Vagina (tissue), 2 donors: ENCODE measurements around the gene TAOK3.

Experiments used
- POLR2A ChIP-seq, 2 donors: fragments of 450-650 bp; IDR thresholded peaks; one replicate each; pipeline ENCODE4 v1.6.1; 2017; ENCODE audit warnings: antibody characterized with exemption in 2 of 2, mild to moderate bottlenecking in 2 of 2, moderate library complexity in 2 of 2
- POLR2AphosphoS5 ChIP-seq, 2 donors: sonication (generic); formaldehyde crosslinking; IDR thresholded peaks; one replicate each; pipeline ENCODE4 v1.9.0; 2017; ENCODE audit warnings: antibody characterized with exemption in 2 of 2, mild to moderate bottlenecking in 2 of 2, low read depth in 1 of 2; ENCODE audit not compliant: insufficient read depth in 1 of 2
- TF ChIP-seq, protein P1 (sequence below), 3 experiments: fragments of 450-650 bp in 2 of 3; fragments of 200-600 bp in 1 of 3; sonication (generic) in 1 of 3; IDR thresholded peaks; one replicate each; pipeline ENCODE4 v1.5.1; 2017 to 2019; ENCODE audit warnings: antibody characterized with exemption in 3 of 3, mild to moderate bottlenecking in 2 of 3, moderate library complexity in 2 of 3

DNA sequence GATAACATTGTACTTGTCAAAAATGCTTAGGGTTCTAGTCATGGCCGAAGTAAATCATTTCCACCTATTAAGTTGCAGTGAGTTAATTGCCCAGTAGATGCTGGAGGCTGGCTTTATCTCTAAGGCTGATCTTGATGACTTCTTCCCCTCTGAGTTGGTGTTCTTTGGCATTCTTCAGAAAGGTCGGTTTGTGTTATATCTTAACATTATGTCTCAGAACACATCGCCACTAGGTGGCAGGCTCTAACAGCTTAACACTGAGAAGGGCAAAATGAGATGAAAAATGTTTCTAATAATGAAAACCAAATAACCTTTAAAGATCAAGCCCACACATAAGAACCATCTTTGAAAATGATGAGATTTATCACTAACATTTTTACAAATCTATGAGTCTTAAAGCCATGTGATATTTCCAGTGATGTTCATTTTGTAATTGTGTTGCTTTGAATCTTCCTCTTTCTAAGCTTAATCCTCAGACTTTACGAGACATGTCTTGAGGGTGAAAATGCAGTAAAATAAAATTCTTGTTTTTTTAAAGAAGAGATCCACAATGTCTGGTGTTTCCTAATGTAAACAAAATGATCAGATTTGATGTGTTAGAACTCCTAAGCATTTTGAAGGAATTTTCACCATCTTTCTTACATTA lies 32.3 kb upstream of the TAOK3 start:
- TF ChIP-seq, protein P1, sequence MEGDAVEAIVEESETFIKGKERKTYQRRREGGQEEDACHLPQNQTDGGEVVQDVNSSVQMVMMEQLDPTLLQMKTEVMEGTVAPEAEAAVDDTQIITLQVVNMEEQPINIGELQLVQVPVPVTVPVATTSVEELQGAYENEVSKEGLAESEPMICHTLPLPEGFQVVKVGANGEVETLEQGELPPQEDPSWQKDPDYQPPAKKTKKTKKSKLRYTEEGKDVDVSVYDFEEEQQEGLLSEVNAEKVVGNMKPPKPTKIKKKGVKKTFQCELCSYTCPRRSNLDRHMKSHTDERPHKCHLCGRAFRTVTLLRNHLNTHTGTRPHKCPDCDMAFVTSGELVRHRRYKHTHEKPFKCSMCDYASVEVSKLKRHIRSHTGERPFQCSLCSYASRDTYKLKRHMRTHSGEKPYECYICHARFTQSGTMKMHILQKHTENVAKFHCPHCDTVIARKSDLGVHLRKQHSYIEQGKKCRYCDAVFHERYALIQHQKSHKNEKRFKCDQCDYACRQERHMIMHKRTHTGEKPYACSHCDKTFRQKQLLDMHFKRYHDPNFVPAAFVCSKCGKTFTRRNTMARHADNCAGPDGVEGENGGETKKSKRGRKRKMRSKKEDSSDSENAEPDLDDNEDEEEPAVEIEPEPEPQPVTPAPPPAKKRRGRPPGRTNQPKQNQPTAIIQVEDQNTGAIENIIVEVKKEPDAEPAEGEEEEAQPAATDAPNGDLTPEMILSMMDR (IDR thresholded peaks at IDR 0.05), result peak; percentile 44 to 55 (median 52)
- no peak for TF ChIP-seq POLR2AphosphoS5 (IDR thresholded peaks at IDR 0.05; ENCODE audit: insufficient read depth in 1 of 2, low read depth in 1 of 2)
- no peak for TF ChIP-seq POLR2A (IDR thresholded peaks at IDR 0.05)
